Neutrophil (primary cell): Measurements from ENCODE around the gene PJA1.

Source experiments
- H3K27ac ChIP-seq: fragments of 200-600 bp; sonication (generic); 2 replicates; pipeline ENCODE4 v1.5.1; 2016; ENCODE audit warnings: mild to moderate bottlenecking, moderate library complexity
- H3K27me3 ChIP-seq: fragments of 200-600 bp; sonication (generic); 2 replicates; pipeline ENCODE4 v1.6.0; 2016; ENCODE audit warnings: mild to moderate bottlenecking
- H3K36me3 ChIP-seq: fragments of 200-600 bp; sonication (generic); 2 replicates; pipeline ENCODE4 v1.5.1; 2017
- H3K4me1 ChIP-seq, 2 experiments: fragments of 200-600 bp in 1 of 2; sonication (generic) in 1 of 2; 1 replicate in 1 of 2; 2 replicates in 1 of 2; pipeline versions ENCODE4 v1.5.1 to v1.6.1; 2013 to 2016; ENCODE audit warnings: low read depth in 1 of 2, low read length in 1 of 2, mild to moderate bottlenecking in 1 of 2, moderate library complexity in 1 of 2; ENCODE audit not compliant: control insufficient read depth in 1 of 2, insufficient read depth in 1 of 2
- H3K4me3 ChIP-seq, 2 experiments: fragments of 200-600 bp in 1 of 2; sonication (generic) in 1 of 2; 1 replicate in 1 of 2; 2 replicates in 1 of 2; pipeline ENCODE4 v1.5.1; 2013 to 2016; ENCODE audit warnings: low read depth in 1 of 2, low read length in 1 of 2, mild to moderate bottlenecking in 1 of 2, moderate library complexity in 1 of 2
- H3K9me3 ChIP-seq: fragments of 200-600 bp; sonication (generic); 2 replicates; pipeline ENCODE4 v1.5.1; 2016
- TF ChIP-seq, protein P1 (sequence below): fragments of 200-600 bp; sonication (generic); IDR thresholded peaks from 2 replicates; pipeline ENCODE4 v1.5.1; 2016; ENCODE audit warnings: antibody characterized with exemption

PJA1 gene

DNA sequence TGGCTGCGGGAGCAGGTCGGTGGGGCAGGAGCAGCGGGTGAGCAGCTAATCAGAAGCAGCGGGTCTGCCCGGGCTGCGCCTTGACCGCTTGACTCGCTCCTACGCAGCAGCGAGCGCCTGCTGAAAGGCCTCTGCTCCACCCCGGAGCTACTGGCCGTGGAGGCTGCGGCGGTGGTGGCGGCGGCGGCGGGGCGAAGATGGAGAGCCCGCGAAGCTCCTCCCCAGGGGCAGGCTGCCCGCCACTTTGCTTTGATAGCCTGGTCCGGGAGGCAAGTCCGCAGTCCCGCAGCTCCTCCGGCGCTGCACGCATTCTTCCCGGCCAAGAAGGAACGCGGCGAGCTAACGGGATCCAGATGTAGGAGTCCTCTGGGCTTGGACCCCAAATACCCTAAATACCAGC, 36.7 kb downstream of the PJA1 start:
- Histone ChIP-seq H3K27me3 (peaks cover 36% of the 10 kb centered on the region), H3K4me3 (no peak overlapping the region), H3K36me3 (no peaks in the 10 kb centered on the region), H3K27ac (no peak overlapping the region), H3K9me3 (no peaks in the 10 kb centered on the region), H3K4me1 (no peaks in the 10 kb centered on the region)
- TF ChIP-seq, protein P1, sequence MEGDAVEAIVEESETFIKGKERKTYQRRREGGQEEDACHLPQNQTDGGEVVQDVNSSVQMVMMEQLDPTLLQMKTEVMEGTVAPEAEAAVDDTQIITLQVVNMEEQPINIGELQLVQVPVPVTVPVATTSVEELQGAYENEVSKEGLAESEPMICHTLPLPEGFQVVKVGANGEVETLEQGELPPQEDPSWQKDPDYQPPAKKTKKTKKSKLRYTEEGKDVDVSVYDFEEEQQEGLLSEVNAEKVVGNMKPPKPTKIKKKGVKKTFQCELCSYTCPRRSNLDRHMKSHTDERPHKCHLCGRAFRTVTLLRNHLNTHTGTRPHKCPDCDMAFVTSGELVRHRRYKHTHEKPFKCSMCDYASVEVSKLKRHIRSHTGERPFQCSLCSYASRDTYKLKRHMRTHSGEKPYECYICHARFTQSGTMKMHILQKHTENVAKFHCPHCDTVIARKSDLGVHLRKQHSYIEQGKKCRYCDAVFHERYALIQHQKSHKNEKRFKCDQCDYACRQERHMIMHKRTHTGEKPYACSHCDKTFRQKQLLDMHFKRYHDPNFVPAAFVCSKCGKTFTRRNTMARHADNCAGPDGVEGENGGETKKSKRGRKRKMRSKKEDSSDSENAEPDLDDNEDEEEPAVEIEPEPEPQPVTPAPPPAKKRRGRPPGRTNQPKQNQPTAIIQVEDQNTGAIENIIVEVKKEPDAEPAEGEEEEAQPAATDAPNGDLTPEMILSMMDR, result no peak

DNA sequence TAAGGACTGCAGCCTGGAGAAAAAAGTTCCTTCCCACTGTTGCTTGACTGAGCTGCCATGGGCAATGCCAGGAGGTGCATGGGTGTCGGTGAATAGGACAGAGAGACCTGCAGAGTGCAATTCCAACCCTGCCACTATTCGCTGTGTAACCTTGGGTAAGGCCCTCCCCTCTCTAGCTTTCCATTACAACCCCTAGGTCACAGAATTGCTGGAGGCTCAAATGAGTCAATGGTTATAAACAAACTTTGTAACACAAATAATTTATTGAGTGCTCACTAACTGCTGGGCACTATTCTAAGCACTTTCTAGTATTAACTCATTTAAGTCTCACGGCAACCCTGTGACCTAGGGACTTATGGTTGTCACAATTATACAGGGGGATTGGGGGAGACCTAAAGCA, 37.8 kb downstream of the PJA1 start:
- Histone ChIP-seq H3K27ac (no peak overlapping the region), H3K4me1 (no peaks in the 10 kb centered on the region), H3K36me3 (no peaks in the 10 kb centered on the region), H3K9me3 (no peaks in the 10 kb centered on the region), H3K27me3 (peaks cover 36% of the 10 kb centered on the region), H3K4me3 (no peak overlapping the region)
- TF ChIP-seq, protein P1, result no peak

DNA sequence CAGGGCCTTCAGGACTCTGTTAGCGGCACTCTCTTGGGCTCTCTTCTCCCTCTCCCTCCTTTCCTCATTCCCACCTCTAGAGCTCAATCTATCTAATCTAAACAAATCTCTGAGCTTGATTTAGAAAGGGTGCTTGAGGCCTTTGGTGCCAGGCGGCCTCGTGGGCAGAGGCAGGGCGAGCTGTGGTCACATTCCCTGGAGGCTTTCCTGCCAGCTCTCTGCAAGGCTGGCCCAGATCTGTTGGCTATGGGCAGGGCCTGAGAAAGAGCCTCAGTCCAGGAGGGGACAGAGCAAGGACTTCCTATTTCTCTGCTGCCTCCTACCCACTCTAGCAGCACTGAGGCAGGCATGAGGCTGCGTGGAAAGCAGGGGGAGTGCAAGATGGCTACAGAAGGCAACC, 38.6 kb downstream of the PJA1 start:
- Histone ChIP-seq H3K36me3 (no peaks in the 10 kb centered on the region), H3K4me3 (no peak overlapping the region), H3K27ac (no peak overlapping the region), H3K9me3 (no peaks in the 10 kb centered on the region), H3K4me1 (no peaks in the 10 kb centered on the region), H3K27me3 (peaks cover 36% of the 10 kb centered on the region)
- TF ChIP-seq, protein P1, result no peak

DNA sequence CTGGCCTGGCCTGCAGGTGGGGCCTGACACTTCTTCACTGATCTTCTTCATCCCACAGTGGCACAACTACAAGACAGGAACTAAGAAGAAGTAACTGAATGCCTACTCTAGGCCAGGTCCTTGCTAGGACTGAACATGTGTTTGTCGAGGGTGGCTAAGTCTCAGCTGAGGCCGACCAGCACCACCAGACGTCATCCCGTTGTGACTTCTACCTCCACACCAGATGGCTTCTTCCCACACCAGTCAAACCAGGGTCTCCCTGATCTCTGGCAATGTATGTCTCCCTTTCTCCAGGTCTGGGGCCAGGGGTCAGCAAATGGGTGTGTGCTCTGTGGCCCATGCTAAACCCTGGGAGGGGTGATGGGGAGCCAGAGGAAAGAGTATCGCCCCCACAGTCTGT, 40.2 kb downstream of the PJA1 start:
- no peak overlapping the region for H3K27ac ChIP-seq
- no peaks in the 10 kb centered on the region for H3K9me3 ChIP-seq
- peaks cover 36% of the 10 kb centered on the region for H3K27me3 ChIP-seq
- H3K4me1 ChIP-seq, result no peaks in the 10 kb centered on the region
- H3K36me3 ChIP-seq, result no peaks in the 10 kb centered on the region
- no peak overlapping the region for H3K4me3 ChIP-seq
- TF ChIP-seq, protein P1, result no peak

DNA sequence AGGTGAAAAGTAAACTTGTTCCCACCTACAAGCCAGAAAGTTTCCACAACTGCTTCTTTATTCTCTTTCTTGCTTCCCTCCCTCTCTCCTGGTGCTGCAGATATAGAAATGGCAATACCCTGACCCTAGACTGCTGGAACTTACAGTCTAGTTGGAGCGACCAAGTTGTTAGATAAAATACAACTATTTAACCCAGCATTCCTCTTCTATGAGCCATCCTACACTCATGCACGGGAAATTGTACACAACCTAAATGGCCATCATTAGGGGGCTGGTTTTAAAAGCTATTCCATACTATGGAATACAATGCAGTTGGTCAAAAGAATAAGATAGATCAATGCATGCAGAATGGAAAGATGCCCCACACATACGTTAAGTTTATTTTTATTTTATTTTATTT, 41.1 kb downstream of the PJA1 start:
- H3K9me3 ChIP-seq, result no peaks in the 10 kb centered on the region
- H3K4me1 ChIP-seq, result no peaks in the 10 kb centered on the region
- no peak overlapping the region for H3K4me3 ChIP-seq
- H3K27ac ChIP-seq, result no peak overlapping the region
- H3K27me3 ChIP-seq, result peaks cover 26% of the 10 kb centered on the region
- TF ChIP-seq, protein P1, result no peak
- no peaks in the 10 kb centered on the region for H3K36me3 ChIP-seq

GRCh38 chrX:69123481-69123880, 41.8 kb downstream of the PJA1 start:
- TF ChIP-seq, protein P1, result no peak

More at GRCh38 chrX:69123481-69123880, 41.8 kb downstream of the PJA1 start:
- no peaks in the 10 kb centered on the region for H3K36me3 ChIP-seq
- no peak overlapping the region for H3K4me3 ChIP-seq
- H3K27me3 ChIP-seq, result peaks cover 20% of the 10 kb centered on the region
- no peaks in the 10 kb centered on the region for H3K4me1 ChIP-seq
- H3K9me3 ChIP-seq, result no peaks in the 10 kb centered on the region
- H3K27ac ChIP-seq, result no peak overlapping the region
